ENCODE measurements around the gene OS9. TPM values are rescaled to one million over a fixed set of nuclear protein-coding genes. Genes with fewer than 3 reads are reported as not detected.
A peak's percentile ranks its signal among the peaks of the same experiment; 100 is the strongest.

Gene OS9
- total and polyA plus RNA-seq, 9 of the 15 experiments (the other 6 are each of a cell fraction or from before 2014, with no cell fraction given) = 4.6 to 105 (median 89.5) TPM

DNA sequence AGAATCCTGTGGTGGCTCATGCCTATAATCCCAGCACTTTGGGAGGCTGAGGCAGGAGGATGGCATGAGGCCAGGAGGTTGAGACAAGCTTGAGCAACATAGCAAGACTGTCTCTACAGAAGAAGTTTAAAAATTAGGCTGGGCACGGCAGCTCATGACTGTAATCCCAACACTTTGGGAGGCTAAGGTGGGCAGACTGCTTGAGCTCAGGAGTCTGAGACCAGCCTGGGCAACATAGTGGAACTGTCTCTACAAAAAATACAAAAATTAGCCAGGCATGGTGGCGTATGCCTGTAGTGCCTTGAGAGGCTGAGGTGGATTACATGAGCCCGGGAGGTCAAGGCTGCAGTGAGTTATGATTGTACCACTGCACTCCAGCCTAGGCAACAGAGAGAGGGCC lies 73.9 kb downstream of the OS9 start (continued):
- TF ChIP-seq, protein P1, sequence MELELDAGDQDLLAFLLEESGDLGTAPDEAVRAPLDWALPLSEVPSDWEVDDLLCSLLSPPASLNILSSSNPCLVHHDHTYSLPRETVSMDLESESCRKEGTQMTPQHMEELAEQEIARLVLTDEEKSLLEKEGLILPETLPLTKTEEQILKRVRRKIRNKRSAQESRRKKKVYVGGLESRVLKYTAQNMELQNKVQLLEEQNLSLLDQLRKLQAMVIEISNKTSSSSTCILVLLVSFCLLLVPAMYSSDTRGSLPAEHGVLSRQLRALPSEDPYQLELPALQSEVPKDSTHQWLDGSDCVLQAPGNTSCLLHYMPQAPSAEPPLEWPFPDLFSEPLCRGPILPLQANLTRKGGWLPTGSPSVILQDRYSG (tag; conservative IDR thresholded peaks at IDR 0.05; ENCODE audit: low read depth) = no peak

DNA sequence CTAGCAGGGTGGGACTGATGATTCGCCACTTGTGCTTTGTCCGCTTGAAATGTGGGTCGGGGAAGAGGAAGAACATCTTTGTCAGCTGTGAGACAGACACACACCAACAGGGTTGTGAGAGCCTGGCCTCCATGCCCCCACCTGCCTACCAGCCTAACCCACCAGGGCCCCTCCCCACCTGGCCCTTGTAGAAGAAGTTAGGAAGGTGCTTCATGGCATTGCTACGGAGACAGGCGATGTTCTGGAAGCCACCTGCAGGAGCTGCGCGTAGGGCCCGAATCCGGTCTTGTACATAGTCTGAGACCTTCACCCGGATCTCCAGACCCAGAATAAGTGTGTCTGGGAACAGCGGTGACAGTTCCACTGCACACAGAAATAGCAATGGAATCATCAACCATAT lies 75.7 kb downstream of the OS9 start:
- peaks cover 27% of the 10 kb centered on the region for H3K79me2 ChIP-seq (ENCODE audit: control insufficient read depth, insufficient read depth, low read length)
- no peaks in the 10 kb centered on the region for H3K9me1 ChIP-seq (ENCODE audit: control insufficient read depth, insufficient read depth, low read length)
- peak overlapping the region in 1 of 2 experiments; percentile 66; a peak in 1 of 4 replicates for H3K9ac ChIP-seq (ENCODE audit: insufficient read depth in 1 of 2, low read depth in 2 of 2, low read length in 2 of 2)
- WGBS (ENCODE audit: insufficient coverage, low coverage, missing lambda C conversion rate) = 95% methylated on average over 11 of the region's 11 CpGs
- H3K27me3 ChIP-seq (ENCODE audit: control insufficient read depth in 2 of 2, insufficient read depth in 2 of 2, low read length in 2 of 2) = no peaks in the 10 kb centered on the region
- ChIA-PET POLR2A (interaction anchor here (0.6 kb wide), 1 partner anchor 171 kb away, joined by 3 read pairs; no protein-coding TSS in a partner anchor), CTCF (ENCODE audit: low intra/inter-chr PET ratio) (no interaction called here)
- no peaks in the 10 kb centered on the region for H3K9me3 ChIP-seq (replicated peaks; ENCODE audit: control insufficient read depth, insufficient read depth, low read depth, low read length)
- DNase-seq (ENCODE audit: extremely low read depth in 1 of 4, low spot score in 3 of 4) = no peak
- no peak overlapping the region for H3K4me3 ChIP-seq
- no peak overlapping the region for H3K27ac ChIP-seq (ENCODE audit: extremely low read depth, low read depth, low read length)
- H3K4me1 ChIP-seq (replicated peaks in 1 of 2; ENCODE audit: control insufficient read depth in 2 of 2, insufficient read depth in 2 of 2, low read length in 2 of 2) = peaks cover 23 to 51% of the 10 kb centered on the region in 2 experiments
- no peak for FAIRE-seq
- in situ Hi-C loops (cut with MboI) (no loop called here), intact Hi-C loops (cut with micrococcal nuclease) (no loop called here)
- no peak overlapping the region for H3K4me2 ChIP-seq (ENCODE audit: insufficient read depth, low read length)
- no peak for ATAC-seq
- TF ChIP-seq, protein P2, sequence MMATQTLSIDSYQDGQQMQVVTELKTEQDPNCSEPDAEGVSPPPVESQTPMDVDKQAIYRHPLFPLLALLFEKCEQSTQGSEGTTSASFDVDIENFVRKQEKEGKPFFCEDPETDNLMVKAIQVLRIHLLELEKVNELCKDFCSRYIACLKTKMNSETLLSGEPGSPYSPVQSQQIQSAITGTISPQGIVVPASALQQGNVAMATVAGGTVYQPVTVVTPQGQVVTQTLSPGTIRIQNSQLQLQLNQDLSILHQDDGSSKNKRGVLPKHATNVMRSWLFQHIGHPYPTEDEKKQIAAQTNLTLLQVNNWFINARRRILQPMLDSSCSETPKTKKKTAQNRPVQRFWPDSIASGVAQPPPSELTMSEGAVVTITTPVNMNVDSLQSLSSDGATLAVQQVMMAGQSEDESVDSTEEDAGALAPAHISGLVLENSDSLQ (IDR thresholded peaks at IDR 0.05) = no peak
- TF ChIP-seq, protein P3, sequence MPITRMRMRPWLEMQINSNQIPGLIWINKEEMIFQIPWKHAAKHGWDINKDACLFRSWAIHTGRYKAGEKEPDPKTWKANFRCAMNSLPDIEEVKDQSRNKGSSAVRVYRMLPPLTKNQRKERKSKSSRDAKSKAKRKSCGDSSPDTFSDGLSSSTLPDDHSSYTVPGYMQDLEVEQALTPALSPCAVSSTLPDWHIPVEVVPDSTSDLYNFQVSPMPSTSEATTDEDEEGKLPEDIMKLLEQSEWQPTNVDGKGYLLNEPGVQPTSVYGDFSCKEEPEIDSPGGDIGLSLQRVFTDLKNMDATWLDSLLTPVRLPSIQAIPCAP (CRISPR knock-in tag; IDR thresholded peaks at IDR 0.05; ENCODE audit: borderline replicate concordance) = no peak
- TF ChIP-seq MYC (IDR thresholded peaks at IDR 0.05; ENCODE audit: low read depth, low read length) (no peak), MYC (CRISPR knock-in tag; IDR thresholded peaks at IDR 0.05; ENCODE audit: borderline replicate concordance, low read depth) (no peak), OTX1 (CRISPR knock-in tag; IDR thresholded peaks at IDR 0.05) (no peak), ELF4 (CRISPR knock-in tag; IDR thresholded peaks at IDR 0.05) (no peak), MAFF (IDR thresholded peaks at IDR 0.05; ENCODE audit: low read length) (no peak), NR2F6 (CRISPR knock-in tag; IDR thresholded peaks at IDR 0.05) (no peak), ZNF232 (CRISPR knock-in tag; IDR thresholded peaks at IDR 0.05) (no peak), ZNF311 (CRISPR knock-in tag; IDR thresholded peaks at IDR 0.05) (no peak), CBX8 (IDR thresholded peaks at IDR 0.05; ENCODE audit: borderline replicate concordance, extremely low read depth, low read depth, low read length, poor library complexity, severe bottlenecking) (no peak), ETV5 (CRISPR knock-in tag; IDR thresholded peaks at IDR 0.05; ENCODE audit: low read depth) (no peak), NUFIP1 (IDR thresholded peaks at IDR 0.05; ENCODE audit: partially characterized antibody) (no peak), GABPB1 (CRISPR knock-in tag; IDR thresholded peaks at IDR 0.05) (no peak), FOSL1 (tag; conservative IDR thresholded peaks at IDR 0.05) (no peak), CBX5 (IDR thresholded peaks at IDR 0.05; ENCODE audit: borderline replicate concordance, low read depth) (no peak)
- TF ChIP-seq, protein P4, sequence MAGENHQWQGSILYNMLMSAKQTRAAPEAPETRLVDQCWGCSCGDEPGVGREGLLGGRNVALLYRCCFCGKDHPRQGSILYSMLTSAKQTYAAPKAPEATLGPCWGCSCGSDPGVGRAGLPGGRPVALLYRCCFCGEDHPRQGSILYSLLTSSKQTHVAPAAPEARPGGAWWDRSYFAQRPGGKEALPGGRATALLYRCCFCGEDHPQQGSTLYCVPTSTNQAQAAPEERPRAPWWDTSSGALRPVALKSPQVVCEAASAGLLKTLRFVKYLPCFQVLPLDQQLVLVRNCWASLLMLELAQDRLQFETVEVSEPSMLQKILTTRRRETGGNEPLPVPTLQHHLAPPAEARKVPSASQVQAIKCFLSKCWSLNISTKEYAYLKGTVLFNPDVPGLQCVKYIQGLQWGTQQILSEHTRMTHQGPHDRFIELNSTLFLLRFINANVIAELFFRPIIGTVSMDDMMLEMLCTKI (IDR thresholded peaks at IDR 0.05; ENCODE audit: partially characterized antibody) = no peak
- H3K36me3 ChIP-seq (ENCODE audit: control insufficient read depth, insufficient read depth, low read length) = peaks cover 33% of the 10 kb centered on the region
- no peaks in the 10 kb centered on the region for H4K20me1 ChIP-seq (replicated peaks; ENCODE audit: control insufficient read depth, insufficient read depth, low read length)
- no TSS peak for BruUV-seq (replicated peaks)
- no peak overlapping the region for H2AFZ ChIP-seq (ENCODE audit: low read depth, low read length)
